Measurements from ENCODE around the gene PREX1.

The PREX1 gene

DNA sequence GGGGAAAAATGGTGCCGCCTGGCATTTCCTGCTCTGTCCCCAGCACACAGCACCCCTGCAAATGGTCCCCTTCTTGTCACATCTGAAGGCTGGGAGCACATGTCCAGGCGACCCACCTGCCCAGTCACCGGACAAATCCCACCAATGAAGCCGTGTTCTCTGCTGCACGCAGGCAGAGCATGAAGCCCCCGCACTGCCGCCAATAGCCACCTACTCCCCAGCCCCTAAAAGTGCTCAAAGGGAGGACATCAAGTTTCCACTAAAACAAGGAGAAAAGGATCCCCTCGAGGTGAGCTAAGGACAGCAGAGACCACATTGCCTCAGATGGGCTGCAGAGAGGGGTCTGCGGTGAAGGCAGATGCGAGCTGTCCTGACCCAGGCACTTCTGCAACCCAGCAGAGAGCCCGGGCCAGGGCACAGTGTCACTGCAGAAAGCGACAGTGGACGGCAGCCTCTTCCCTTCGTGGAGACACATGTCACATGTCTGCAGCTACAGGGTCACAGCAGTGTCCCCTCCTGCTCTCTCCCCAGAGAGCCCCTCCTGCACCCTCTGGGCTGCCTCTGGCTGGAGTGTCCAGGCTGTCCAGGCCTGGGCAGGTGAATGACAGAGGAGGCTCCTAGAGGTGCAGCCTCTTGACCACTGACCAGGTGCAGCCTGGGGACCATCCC is 221.5 kb downstream of the PREX1 start:
- H3K9ac ChIP-seq (ENCODE audit: low read length): no peak overlapping the region
- no peak overlapping the region for H4K8ac ChIP-seq (ENCODE audit: low read length)
- H3K4me1 ChIP-seq (ENCODE audit: control insufficient read depth, insufficient read depth, low read depth, low read length): no peaks in the 10 kb centered on the region
- no peak overlapping the region for H3K4ac ChIP-seq (ENCODE audit: low read depth in 1 of 2, low read length in 2 of 2)
- H2BK5ac ChIP-seq (ENCODE audit: low read depth, low read length, poor library complexity, severe bottlenecking): no peak overlapping the region
- H2AK5ac ChIP-seq (ENCODE audit: low read length, severe bottlenecking): no peak overlapping the region
- H3K79me1 ChIP-seq (replicated peaks; ENCODE audit: low read length, poor library complexity, severe bottlenecking): no peaks in the 10 kb centered on the region
- H3K4me2 ChIP-seq (ENCODE audit: low read length, poor library complexity, severe bottlenecking): no peak overlapping the region
- H3K14ac ChIP-seq (ENCODE audit: low read length in 2 of 2): no peak overlapping the region
- H3K4me3 ChIP-seq (ENCODE audit: insufficient read depth in 1 of 2, low read depth in 1 of 2, low read length in 2 of 2): no peak overlapping the region
- H3K23ac ChIP-seq (ENCODE audit: low read length in 2 of 2): no peak overlapping the region
- H4K91ac ChIP-seq (ENCODE audit: low read length): no peak overlapping the region
- no peak overlapping the region for H3K27ac ChIP-seq (ENCODE audit: low read length, poor library complexity, severe bottlenecking)
- H2AFZ ChIP-seq (ENCODE audit: low read depth, low read length): no peak overlapping the region
- H3K18ac ChIP-seq (ENCODE audit: low read depth in 1 of 2, low read length in 2 of 2): no peak overlapping the region
- no peak overlapping the region for H2BK15ac ChIP-seq (ENCODE audit: low read depth, poor library complexity, severe bottlenecking)
- 74% methylated on average over 12 of the region's 14 CpGs for WGBS
- no peaks in the 10 kb centered on the region for H3K36me3 ChIP-seq (ENCODE audit: control insufficient read depth in 1 of 2, insufficient read depth in 2 of 2, low read depth in 1 of 2, low read length in 2 of 2)
- no peak for DNase-seq
- H2BK12ac ChIP-seq (ENCODE audit: low read length in 2 of 2): no peak overlapping the region
- no peaks in the 10 kb centered on the region for H3K9me3 ChIP-seq (ENCODE audit: control insufficient read depth, low read length)
- H2BK120ac ChIP-seq (ENCODE audit: low read depth, low read length): no peak overlapping the region
- peaks cover 45 to 89% of the 10 kb centered on the region in 2 experiments for H3K27me3 ChIP-seq (ENCODE audit: control insufficient read depth in 1 of 2, insufficient read depth in 1 of 2, low read length in 2 of 2)

DNA sequence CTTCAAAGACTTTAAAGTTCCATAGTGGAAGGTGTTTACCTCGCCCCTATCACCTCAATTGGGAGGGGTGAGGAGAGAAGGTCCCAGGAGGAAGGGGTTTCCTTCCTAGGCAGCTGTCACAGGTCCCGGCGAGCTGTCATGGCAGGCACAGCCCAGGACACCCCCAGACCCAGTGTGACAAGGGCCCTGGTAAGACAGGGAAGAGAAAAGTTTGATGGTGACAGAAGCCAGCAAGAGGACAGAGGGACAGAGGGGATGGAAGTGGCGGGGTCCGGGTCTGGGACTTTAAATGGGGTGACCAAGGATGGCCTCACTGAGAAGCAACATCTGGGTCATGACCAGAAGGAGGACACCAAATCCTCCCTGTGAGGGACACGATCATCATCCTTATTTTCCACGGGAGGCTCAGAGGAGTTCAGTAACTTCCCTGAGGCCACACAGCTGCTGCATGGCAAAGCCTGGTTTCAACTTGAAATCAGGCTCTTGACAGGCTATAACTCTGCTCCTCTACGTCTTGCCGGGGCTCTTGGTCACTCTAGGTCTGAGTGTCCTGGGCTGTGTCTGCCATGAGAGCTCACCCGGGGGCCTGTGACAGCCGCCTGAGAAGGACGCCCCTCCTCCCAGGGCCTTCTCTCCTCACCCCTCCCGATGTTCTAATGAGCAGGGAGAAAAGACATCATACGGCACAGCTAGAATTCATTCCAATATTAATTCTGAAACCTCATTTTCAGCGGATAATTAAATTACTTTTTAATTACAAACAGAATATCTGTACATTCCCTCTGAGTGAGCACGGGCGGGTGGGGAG is 222.2 kb downstream of the PREX1 start:
- Histone ChIP-seq H3K4me2 (ENCODE audit: low read length, poor library complexity, severe bottlenecking) (no peak overlapping the region), H3K14ac (ENCODE audit: low read length in 2 of 2) (no peak overlapping the region), H2BK15ac (ENCODE audit: low read depth, poor library complexity, severe bottlenecking) (no peak overlapping the region), H2AK5ac (ENCODE audit: low read length, severe bottlenecking) (no peak overlapping the region), H3K79me1 (replicated peaks; ENCODE audit: low read length, poor library complexity, severe bottlenecking) (no peaks in the 10 kb centered on the region), H2BK12ac (ENCODE audit: low read length in 2 of 2) (no peak overlapping the region), H3K23ac (ENCODE audit: low read length in 2 of 2) (no peak overlapping the region), H3K9me3 (ENCODE audit: control insufficient read depth, low read length) (no peaks in the 10 kb centered on the region), H4K8ac (ENCODE audit: low read length) (no peak overlapping the region), H3K4ac (ENCODE audit: low read depth in 1 of 2, low read length in 2 of 2) (no peak overlapping the region), H3K36me3 (ENCODE audit: control insufficient read depth in 1 of 2, insufficient read depth in 2 of 2, low read depth in 1 of 2, low read length in 2 of 2) (no peaks in the 10 kb centered on the region), H3K4me3 (ENCODE audit: insufficient read depth in 1 of 2, low read depth in 1 of 2, low read length in 2 of 2) (no peak overlapping the region), H4K91ac (ENCODE audit: low read length) (no peak overlapping the region), H2BK5ac (ENCODE audit: low read depth, low read length, poor library complexity, severe bottlenecking) (no peak overlapping the region), H3K27me3 (ENCODE audit: control insufficient read depth in 1 of 2, insufficient read depth in 1 of 2, low read length in 2 of 2) (peaks cover 48 to 87% of the 10 kb centered on the region in 2 experiments), H3K9ac (ENCODE audit: low read length) (no peak overlapping the region), H3K4me1 (ENCODE audit: control insufficient read depth, insufficient read depth, low read depth, low read length) (no peaks in the 10 kb centered on the region), H3K18ac (ENCODE audit: low read depth in 1 of 2, low read length in 2 of 2) (no peak overlapping the region), H2BK120ac (ENCODE audit: low read depth, low read length) (no peak overlapping the region), H3K27ac (ENCODE audit: low read length, poor library complexity, severe bottlenecking) (no peak overlapping the region), H2AFZ (ENCODE audit: low read depth, low read length) (no peak overlapping the region)
- DNase-seq: no peak
- 77% methylated on average over 16 of the region's 17 CpGs for WGBS

DNA sequence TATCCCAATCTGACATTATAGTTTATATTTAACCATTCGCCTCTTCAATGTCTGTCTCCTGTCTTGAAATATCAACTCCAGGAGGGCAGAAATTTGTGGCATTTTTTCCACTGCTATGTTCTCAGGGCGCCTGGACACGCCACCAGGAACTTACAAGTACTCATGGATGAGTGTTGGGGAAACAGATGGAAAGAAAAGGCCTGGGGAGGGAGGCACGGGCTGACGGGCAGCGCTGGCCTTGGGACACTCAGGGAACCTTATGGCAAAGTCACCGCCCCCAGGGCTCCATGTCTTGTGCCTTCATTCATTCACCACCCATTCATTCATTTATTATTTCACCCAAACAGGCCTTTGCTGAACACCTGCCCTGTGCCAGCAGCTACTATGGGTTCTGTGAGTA is 222.9 kb downstream of the PREX1 start:
- Histone ChIP-seq H2AK5ac (ENCODE audit: low read length, severe bottlenecking) (no peak overlapping the region), H2BK15ac (ENCODE audit: low read depth, poor library complexity, severe bottlenecking) (no peak overlapping the region), H3K36me3 (ENCODE audit: control insufficient read depth in 1 of 2, insufficient read depth in 2 of 2, low read depth in 1 of 2, low read length in 2 of 2) (no peaks in the 10 kb centered on the region), H4K8ac (ENCODE audit: low read length) (no peak overlapping the region), H3K4me1 (ENCODE audit: control insufficient read depth, insufficient read depth, low read depth, low read length) (no peaks in the 10 kb centered on the region), H3K9ac (ENCODE audit: low read length) (no peak overlapping the region), H3K27ac (ENCODE audit: low read length, poor library complexity, severe bottlenecking) (no peak overlapping the region), H3K14ac (ENCODE audit: low read length in 2 of 2) (no peak overlapping the region), H2BK120ac (ENCODE audit: low read depth, low read length) (no peak overlapping the region), H3K18ac (ENCODE audit: low read depth in 1 of 2, low read length in 2 of 2) (no peak overlapping the region), H2BK5ac (ENCODE audit: low read depth, low read length, poor library complexity, severe bottlenecking) (no peak overlapping the region), H3K4me2 (ENCODE audit: low read length, poor library complexity, severe bottlenecking) (no peak overlapping the region), H3K23ac (ENCODE audit: low read length in 2 of 2) (no peak overlapping the region), H2BK12ac (ENCODE audit: low read length in 2 of 2) (no peak overlapping the region), H2AFZ (ENCODE audit: low read depth, low read length) (no peak overlapping the region), H3K27me3 (ENCODE audit: control insufficient read depth in 1 of 2, insufficient read depth in 1 of 2, low read length in 2 of 2) (peaks cover 49 to 86% of the 10 kb centered on the region in 2 experiments), H4K91ac (ENCODE audit: low read length) (no peak overlapping the region), H3K9me3 (ENCODE audit: control insufficient read depth, low read length) (no peaks in the 10 kb centered on the region), H3K4me3 (ENCODE audit: insufficient read depth in 1 of 2, low read depth in 1 of 2, low read length in 2 of 2) (no peak overlapping the region), H3K4ac (ENCODE audit: low read depth in 1 of 2, low read length in 2 of 2) (no peak overlapping the region), H3K79me1 (replicated peaks; ENCODE audit: low read length, poor library complexity, severe bottlenecking) (no peaks in the 10 kb centered on the region)
- 81% methylated on average over 6 of the region's 7 CpGs for WGBS
- no peak for DNase-seq

DNA sequence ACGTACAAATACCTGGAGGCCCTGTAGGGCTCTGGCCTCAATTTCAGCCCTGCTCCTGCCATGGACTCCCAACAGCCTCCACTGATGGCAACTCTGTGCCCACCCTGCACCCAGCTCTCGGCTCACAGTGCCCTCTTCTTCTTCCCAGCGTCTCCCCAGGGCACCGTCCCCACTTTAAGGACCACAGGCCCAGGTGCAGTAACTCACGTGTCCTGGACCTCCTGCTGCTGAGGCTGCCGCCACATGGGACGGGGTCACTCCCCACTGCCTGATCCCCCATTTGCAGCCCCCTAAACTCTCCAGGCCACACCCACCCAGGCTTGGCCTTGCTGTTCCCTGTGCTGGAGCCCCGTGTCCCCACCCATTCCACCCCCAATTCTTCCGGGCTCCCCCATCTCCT is 223.4 kb downstream of the PREX1 start:
- peaks cover 52 to 86% of the 10 kb centered on the region in 2 experiments for H3K27me3 ChIP-seq (ENCODE audit: control insufficient read depth in 1 of 2, insufficient read depth in 1 of 2, low read length in 2 of 2)

More for the DNA sequence above, 223.4 kb downstream of the PREX1 start:
- Histone ChIP-seq H3K14ac (ENCODE audit: low read length in 2 of 2) (no peak overlapping the region), H4K91ac (ENCODE audit: low read length) (no peak overlapping the region), H3K23ac (ENCODE audit: low read length in 2 of 2) (no peak overlapping the region), H2BK5ac (ENCODE audit: low read depth, low read length, poor library complexity, severe bottlenecking) (no peak overlapping the region), H3K9me3 (ENCODE audit: control insufficient read depth, low read length) (no peaks in the 10 kb centered on the region), H3K4me3 (ENCODE audit: insufficient read depth in 1 of 2, low read depth in 1 of 2, low read length in 2 of 2) (no peak overlapping the region), H3K9ac (ENCODE audit: low read length) (no peak overlapping the region), H3K79me1 (replicated peaks; ENCODE audit: low read length, poor library complexity, severe bottlenecking) (no peaks in the 10 kb centered on the region), H4K8ac (ENCODE audit: low read length) (no peak overlapping the region), H3K18ac (ENCODE audit: low read depth in 1 of 2, low read length in 2 of 2) (no peak overlapping the region), H3K36me3 (ENCODE audit: control insufficient read depth in 1 of 2, insufficient read depth in 2 of 2, low read depth in 1 of 2, low read length in 2 of 2) (no peaks in the 10 kb centered on the region), H2BK120ac (ENCODE audit: low read depth, low read length) (no peak overlapping the region), H3K27ac (ENCODE audit: low read length, poor library complexity, severe bottlenecking) (no peak overlapping the region), H2AFZ (ENCODE audit: low read depth, low read length) (no peak overlapping the region), H2AK5ac (ENCODE audit: low read length, severe bottlenecking) (no peak overlapping the region), H3K4me2 (ENCODE audit: low read length, poor library complexity, severe bottlenecking) (no peak overlapping the region), H3K4ac (ENCODE audit: low read depth in 1 of 2, low read length in 2 of 2) (no peak overlapping the region), H2BK12ac (ENCODE audit: low read length in 2 of 2) (no peak overlapping the region), H3K4me1 (ENCODE audit: control insufficient read depth, insufficient read depth, low read depth, low read length) (no peaks in the 10 kb centered on the region), H2BK15ac (ENCODE audit: low read depth, poor library complexity, severe bottlenecking) (no peak overlapping the region)
- no peak for DNase-seq
- 78% methylated on average over 9 of the region's 9 CpGs for WGBS
